ENCODE results near the gene SLC24A3. TPM values are rescaled to one million over a fixed set of nuclear protein-coding genes. Genes with fewer than 3 reads are reported as not detected.

Gene SLC24A3
- polyA plus RNA-seq, 12 donors: 10.9 to 35.4 (median 21.7) TPM; not detected in 1

DNA sequence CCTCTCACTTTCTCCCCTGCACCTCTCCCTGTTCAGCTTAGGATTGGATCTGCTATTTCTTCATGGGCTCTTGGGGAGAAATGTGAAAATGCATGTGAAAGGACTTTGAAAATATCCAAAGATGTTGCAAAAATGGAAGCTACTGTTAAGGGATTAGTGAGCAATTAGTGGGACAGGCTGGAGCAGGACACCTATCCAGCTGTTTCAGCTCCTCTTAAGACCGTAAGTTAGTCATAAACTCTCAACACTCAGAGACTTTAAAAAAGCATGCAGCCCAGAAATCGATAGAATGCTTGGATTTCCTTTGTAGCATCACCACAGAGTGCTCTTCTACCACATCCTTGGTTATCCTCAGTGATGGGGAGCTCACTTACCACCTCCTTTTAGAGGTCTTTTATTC, 88.7 kb downstream of the SLC24A3 start:
- DNase-seq: no peak

DNA sequence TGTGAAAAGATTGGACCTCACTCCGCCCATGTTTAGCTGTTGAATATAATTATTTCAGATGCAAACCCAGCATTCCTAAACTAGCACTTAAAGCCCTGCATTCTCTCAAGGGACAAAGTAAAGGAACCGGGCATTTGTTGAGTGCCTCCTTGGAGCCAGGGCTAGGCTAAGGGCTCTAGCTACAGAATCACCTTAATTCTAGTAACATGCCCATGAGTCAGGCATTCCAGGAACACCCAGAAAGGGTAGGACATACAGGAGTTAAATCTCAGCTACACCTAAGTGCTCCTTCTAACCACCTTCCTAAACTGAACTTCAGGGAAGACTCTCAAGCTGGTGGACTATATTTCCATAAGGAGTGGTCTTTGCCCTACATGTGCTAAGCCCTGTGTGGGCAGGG, 89.4 kb downstream of the SLC24A3 start:
- no peak for DNase-seq

DNA sequence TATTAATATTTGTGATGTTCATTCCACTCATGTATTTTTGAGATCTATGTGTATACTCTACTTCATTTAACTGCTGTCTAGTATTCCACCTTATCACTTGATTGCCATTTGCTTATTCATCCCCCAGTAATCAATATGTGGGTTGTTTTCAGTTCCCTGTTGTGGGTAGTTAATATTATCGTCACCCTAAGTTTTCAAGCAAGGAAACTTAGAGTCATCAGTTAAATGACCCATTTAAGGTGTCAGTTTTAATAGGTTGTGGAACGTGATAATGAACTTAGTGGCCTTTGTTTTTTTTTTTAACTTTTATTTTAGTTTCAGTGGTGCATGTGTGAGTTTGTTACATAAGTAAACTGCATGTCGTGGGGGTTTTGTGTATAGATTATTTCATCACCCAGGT, 90.3 kb downstream of the SLC24A3 start:
- no peak for DNase-seq

DNA sequence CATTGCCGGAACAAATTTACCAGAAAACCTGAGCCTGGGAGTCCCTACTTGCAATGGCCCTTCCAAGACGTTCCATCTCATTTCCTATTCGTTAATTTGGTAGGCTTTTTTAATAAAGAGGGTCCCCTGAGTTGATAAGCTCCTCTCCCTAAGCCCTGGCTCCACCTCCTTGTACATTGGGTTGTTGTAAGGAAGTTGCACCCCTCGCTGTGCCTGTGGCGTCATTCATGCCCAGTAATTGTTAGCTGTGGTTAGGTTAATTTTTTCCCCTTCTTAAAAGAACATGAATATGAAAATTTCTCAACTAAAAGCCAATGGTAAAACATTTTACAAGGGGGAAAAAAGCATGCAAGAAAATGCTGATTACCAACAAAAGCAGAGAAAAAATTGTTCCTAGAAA, 91.9 kb downstream of the SLC24A3 start:
- no peak for DNase-seq

DNA sequence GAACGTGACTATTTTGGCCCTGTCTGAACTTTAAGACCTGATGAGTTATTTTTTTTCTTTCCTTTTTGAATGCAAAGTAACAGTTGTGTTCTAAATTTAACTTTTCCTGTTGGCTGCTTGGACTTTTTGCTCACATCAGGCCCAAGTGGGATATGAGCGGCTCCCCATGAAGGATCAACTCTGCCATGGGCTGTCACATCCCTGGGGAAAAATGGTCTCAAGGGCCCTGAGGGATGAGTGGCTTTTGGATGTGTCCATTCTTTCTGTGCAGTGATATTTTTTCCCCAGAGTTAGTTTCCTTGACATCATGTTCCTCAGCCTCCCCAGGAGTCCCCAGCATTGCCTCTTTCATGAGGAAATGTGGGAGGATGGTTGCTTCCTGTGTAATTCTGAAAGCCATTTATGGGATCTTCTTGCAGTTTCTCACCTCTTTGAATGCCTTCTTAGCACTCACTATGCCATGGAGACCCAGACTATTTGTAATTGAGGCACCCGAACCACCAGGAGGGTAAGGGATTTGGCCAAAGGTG, 92.5 kb downstream of the SLC24A3 start:
- no peak for DNase-seq

DNA sequence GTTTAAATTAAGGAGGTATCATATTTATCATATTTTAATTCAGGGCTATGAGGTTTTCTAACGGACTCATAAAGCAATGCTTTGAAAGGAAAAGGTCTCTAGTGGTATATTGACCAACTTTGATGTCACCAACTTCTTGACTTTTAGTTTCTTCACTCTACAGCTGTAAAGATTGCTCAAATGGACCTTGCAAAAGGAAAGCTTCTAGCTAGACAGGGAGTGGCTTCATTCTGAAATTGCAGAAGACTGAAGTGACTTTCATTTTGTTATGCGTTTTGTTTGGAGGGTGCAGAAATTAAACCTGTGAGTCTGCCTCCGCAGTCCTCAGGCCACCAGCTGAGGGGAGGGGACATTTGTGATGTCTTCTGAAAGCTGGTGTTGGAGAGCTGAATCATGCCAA, 95.7 kb downstream of the SLC24A3 start:
- DNase-seq: no peak

- DNase-seq: no peak
Measured at GRCh38 chr20:19310541-19310940, 98.1 kb downstream of the SLC24A3 start.

DNA sequence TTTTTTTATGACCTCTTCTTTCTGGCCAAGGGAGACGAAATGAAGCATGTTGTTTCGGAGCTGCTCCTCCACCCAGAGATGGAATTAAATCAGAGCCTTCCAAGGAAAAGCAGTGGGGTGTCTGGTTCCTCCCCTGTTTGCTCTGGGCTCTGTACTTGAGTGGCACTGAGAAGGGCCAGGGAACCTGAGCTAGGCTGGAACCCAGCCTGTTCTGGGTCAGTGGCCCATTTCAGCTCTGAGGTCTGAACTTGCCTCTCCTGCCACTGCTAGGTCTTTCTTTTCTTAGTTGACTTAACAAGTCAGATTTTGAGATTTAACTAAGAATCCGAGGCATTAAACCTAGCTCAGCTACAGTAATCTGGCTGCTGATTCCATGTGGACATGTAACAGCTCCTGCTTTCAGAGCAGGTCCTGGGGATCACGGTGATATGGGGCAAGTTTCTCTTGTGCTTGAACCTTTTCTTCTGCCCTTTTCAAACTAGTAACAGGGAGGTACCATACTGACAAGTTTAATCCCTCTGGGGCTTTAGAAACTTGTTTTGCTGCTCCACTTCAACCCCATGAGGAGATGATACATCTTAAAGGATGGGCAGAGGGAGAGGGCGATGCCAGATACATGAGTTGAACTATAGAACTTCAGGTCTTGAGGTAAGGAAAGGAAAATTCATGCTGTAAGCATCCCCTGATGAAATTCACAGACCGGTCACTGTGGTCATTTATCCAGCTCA, 101.1 kb downstream of the SLC24A3 start:
- DNase-seq: no peak

DNA sequence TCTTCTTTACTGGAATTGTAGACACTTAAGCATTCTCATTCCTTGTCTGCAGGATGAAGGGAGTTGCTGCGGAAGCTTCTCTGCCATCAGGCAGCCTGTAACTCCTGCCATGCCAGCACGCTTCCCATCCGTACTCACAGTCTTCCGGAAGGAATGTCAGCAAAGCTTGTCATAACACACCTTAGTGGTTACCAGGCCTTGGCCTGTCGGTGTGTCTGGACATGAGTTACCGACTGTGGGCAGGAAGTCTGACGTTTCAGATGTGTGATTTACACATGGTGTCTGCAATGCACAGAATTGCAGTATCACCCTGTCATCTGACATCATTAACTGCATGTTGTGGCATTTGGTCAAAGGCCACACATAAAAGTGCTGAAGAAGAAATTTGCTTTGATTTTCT, 102.2 kb downstream of the SLC24A3 start:
- no peak for DNase-seq

GRCh38 chr20:19317237-19318069, 105.0 kb downstream of the SLC24A3 start:
- DNase-seq: peak; percentile 33

- no peak for DNase-seq
Measured at GRCh38 chr20:19318610-19319009, 106.2 kb downstream of the SLC24A3 start.

DNA sequence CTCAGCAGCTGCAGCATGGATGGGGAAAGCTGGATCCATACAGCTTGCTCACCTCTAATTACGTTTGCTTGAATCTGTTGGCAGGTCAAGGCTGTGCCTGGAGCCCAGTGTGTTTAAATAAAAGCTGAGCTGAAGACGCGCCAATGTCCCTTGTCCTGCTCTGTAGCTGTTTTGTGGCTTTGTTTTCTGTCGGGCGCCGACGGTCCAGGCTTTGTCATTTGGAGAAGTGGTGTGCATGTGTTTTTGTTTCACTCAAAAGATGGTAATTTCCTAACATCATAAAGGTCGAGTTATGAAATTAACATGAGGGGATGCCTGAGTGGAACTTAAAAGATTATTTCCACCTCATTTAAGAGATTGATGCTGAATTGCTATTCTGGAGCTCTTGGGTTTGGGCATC, 107.6 kb downstream of the SLC24A3 start:
- no peak for DNase-seq

DNA sequence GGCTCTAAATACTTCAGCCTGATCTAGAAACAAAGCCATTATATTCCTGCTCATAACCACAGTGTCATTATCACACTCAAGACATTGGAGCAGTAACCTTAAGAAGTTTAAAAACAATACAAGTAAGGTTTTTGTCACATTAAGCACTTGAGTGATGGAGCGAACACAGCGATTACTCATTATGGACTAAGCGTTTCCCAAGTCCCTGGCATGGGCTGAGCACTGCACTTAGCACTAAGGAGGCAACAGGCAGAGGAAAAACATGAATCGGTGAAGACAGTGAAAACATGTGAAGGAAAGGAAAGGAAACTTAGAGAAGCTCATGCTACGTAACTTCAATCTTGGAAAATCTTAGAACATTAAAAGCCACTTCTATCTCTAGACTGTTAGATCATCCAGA, 108.7 kb downstream of the SLC24A3 start:
- no peak for DNase-seq

DNA sequence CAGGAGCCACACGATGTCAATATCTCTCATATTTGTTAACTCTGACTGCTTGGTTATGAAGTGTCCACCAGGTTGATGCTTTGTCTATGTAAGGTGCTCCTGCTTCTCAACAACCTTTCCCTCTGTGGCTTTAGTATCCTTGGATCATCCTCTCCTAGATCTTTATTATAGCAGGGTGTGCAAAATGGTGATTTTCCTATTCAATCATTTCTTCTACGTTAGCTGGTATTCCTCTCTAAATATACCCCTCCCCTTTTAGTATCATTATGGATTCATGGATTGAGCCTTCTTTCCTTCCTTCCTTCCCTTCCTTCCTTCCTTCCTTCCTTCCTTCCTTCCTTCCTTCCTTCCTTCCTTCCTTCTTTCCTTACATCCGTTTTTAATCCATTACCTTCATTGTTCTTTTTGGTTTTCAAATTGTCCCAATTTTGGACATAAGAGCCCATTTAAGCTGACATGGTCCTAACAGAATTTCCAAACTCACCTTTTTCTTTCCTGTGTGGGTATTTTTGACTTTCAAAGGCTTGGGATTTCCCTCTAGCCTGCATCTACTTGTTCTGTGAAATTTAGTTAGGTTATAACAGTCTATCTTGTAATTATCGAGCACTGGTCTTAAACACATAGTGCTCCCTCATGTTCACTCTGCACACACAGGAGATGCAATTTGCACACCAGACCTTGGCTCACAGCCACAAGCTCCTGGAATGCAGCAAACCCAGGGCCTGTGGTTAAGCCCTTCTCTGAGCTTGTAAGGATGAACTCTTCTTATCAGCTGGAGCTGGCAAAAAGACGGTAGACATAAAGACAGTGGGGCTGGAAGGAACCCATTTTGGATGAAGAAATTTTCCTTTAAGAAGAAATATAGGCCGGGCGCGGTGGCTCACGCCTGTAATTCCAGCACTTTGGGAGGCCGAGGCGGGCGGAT, 109.9 kb downstream of the SLC24A3 start:
- no peak for DNase-seq

GRCh38 chr20:19327401-19327800, 115.0 kb downstream of the SLC24A3 start:
- DNase-seq: no peak

DNA sequence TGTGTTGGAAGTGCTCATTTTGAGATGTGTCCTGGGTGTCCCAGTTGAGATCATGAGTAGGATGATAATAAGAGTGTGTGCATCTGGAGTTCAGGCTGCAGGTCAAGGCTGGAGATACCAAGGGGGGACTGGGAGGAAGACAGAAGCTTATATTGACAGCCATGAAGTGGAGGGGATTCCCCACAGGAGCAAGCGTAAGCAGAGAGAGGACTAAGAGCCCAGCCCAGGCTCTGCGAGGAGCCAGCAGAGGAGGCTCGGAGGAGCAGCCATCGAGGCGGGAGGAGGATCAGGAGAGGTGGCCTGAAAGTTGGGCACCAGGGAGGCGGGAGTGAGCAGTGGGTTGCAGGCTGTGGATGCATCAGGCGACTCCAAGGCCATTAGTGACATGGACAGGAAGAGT, 116.2 kb downstream of the SLC24A3 start:
- DNase-seq: no peak

- DNase-seq: no peak
Measured at GRCh38 chr20:19330038-19330437, 117.6 kb downstream of the SLC24A3 start.

DNA sequence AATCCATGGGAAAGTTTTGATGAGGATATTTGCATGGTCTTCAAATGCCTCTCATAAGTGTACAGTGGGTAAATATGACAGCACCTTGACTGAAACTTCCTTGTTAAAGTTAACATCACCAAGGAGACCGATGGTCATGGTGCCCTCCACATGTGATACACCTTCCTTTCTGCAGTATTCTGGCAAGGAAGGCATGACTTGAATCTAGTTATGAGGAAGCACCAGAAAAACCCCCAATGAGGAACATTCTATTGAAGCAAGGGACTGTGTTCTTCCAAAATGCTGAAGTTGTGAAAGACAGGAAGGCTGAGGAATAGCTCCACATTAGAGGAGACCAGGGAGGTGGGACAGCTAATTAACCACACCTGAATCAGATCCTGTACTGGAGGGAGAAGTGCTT, 118.3 kb downstream of the SLC24A3 start:
- DNase-seq: no peak

DNA sequence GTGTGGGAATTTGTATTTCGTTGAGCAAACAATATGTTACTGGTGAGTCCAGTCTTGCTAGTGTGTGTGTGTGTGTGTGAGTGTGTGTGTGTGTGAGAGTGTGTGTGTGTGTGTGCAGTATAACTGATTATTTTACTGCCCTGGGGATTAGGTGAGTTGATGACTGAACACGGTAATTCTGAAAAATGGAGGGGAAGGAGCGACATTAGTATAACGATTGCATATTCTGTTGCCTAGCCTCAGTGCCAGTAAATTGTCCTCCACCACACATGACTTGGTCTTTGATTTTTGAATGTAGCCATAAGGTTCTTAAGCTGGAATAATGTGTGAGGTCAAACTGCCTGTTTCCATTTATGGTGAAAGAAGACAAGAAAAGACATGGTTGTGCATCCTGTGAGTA, 121.1 kb downstream of the SLC24A3 start:
- DNase-seq: no peak

- no peak for DNase-seq
Measured at GRCh38 chr20:19335341-19335740, 122.9 kb downstream of the SLC24A3 start.

GRCh38 chr20:19335916-19336315, 123.5 kb downstream of the SLC24A3 start:
- no peak for DNase-seq

GRCh38 chr20:19336631-19337030, 124.2 kb downstream of the SLC24A3 start:
- DNase-seq: no peak
